ENCODE measurements around the gene HEPACAM2.

The HEPACAM2 gene

GRCh38 chr7:93198472-93198871 lies 27.8 kb downstream of the HEPACAM2 start:
- Histone ChIP-seq H3K27me3 (ENCODE audit: control insufficient read depth, insufficient read depth, low read length) (peaks cover 21% of the 10 kb centered on the region), H3K9ac (ENCODE audit: low read depth, low read length) (no peak overlapping the region), H3K4me2 (ENCODE audit: low read length) (no peak overlapping the region), H3K36me3 (ENCODE audit: insufficient read depth, low read length) (no peaks in the 10 kb centered on the region), H3K9me3 (replicated peaks; ENCODE audit: low read length) (no peaks in the 10 kb centered on the region), H3K4me1 (ENCODE audit: control insufficient read depth, insufficient read depth, low read length) (no peaks in the 10 kb centered on the region), H3K4me3 (ENCODE audit: low read length) (no peak overlapping the region)

- Histone ChIP-seq H3K4me2 (ENCODE audit: low read length) (no peak overlapping the region), H3K27me3 (ENCODE audit: control insufficient read depth, insufficient read depth, low read length) (peaks cover 29% of the 10 kb centered on the region), H3K36me3 (ENCODE audit: insufficient read depth, low read length) (no peaks in the 10 kb centered on the region), H3K4me1 (ENCODE audit: control insufficient read depth, insufficient read depth, low read length) (no peaks in the 10 kb centered on the region), H3K4me3 (ENCODE audit: low read length) (no peak overlapping the region), H3K9me3 (replicated peaks; ENCODE audit: low read length) (no peaks in the 10 kb centered on the region), H3K9ac (ENCODE audit: low read depth, low read length) (no peak overlapping the region)
Observed at GRCh38 chr7:93196336-93196735, 29.9 kb downstream of the HEPACAM2 start.

- H3K4me3 ChIP-seq (ENCODE audit: low read length): no peak overlapping the region
- no peaks in the 10 kb centered on the region for H3K4me1 ChIP-seq (ENCODE audit: control insufficient read depth, insufficient read depth, low read length)
- H3K36me3 ChIP-seq (ENCODE audit: insufficient read depth, low read length): no peaks in the 10 kb centered on the region
- peaks cover 47% of the 10 kb centered on the region for H3K27me3 ChIP-seq (ENCODE audit: control insufficient read depth, insufficient read depth, low read length)
- no peak overlapping the region for H3K9ac ChIP-seq (ENCODE audit: low read depth, low read length)
- no peak overlapping the region for H3K4me2 ChIP-seq (ENCODE audit: low read length)
- H3K9me3 ChIP-seq (replicated peaks; ENCODE audit: low read length): no peaks in the 10 kb centered on the region
Observed at GRCh38 chr7:93194386-93194785, 31.9 kb downstream of the HEPACAM2 start.

GRCh38 chr7:93188870-93189634 lies 37.2 kb downstream of the HEPACAM2 start:
- H3K9me3 ChIP-seq (replicated peaks; ENCODE audit: low read length): no peaks in the 10 kb centered on the region
- peaks cover 10% of the 10 kb centered on the region for H3K4me1 ChIP-seq (ENCODE audit: control insufficient read depth, insufficient read depth, low read length)
- no peaks in the 10 kb centered on the region for H3K36me3 ChIP-seq (ENCODE audit: insufficient read depth, low read length)
- H3K9ac ChIP-seq (ENCODE audit: low read depth, low read length): no peak overlapping the region
- peaks cover 52% of the 10 kb centered on the region for H3K27me3 ChIP-seq (ENCODE audit: control insufficient read depth, insufficient read depth, low read length)
- H3K4me2 ChIP-seq (ENCODE audit: low read length): no peak overlapping the region
- H3K4me3 ChIP-seq (ENCODE audit: low read length): no peak overlapping the region

GRCh38 chr7:93185303-93186027 lies 40.8 kb downstream of the HEPACAM2 start:
- Histone ChIP-seq H3K4me2 (ENCODE audit: low read length) (peak overlapping the region; percentile 1), H3K27me3 (ENCODE audit: control insufficient read depth, insufficient read depth, low read length) (peaks cover 19% of the 10 kb centered on the region)

GRCh38 chr7:93179173-93179572 lies 47.1 kb downstream of the HEPACAM2 start:
- Histone ChIP-seq H3K4me1 (ENCODE audit: control insufficient read depth, insufficient read depth, low read length) (no peaks in the 10 kb centered on the region), H3K4me3 (ENCODE audit: low read length) (no peak overlapping the region), H3K4me2 (ENCODE audit: low read length) (no peak overlapping the region), H3K36me3 (ENCODE audit: insufficient read depth, low read length) (no peaks in the 10 kb centered on the region), H3K9ac (ENCODE audit: low read depth, low read length) (no peak overlapping the region), H3K27me3 (ENCODE audit: control insufficient read depth, insufficient read depth, low read length) (peaks cover 19% of the 10 kb centered on the region), H3K9me3 (replicated peaks; ENCODE audit: low read length) (no peaks in the 10 kb centered on the region)

More at GRCh38 chr7:93185303-93186027, 40.8 kb downstream of the HEPACAM2 start:
- H3K36me3 ChIP-seq (ENCODE audit: insufficient read depth, low read length): no peaks in the 10 kb centered on the region
- no peak overlapping the region for H3K9ac ChIP-seq (ENCODE audit: low read depth, low read length)
- H3K9me3 ChIP-seq (replicated peaks; ENCODE audit: low read length): no peaks in the 10 kb centered on the region
- H3K4me3 ChIP-seq (ENCODE audit: low read length): no peak overlapping the region
- peaks cover 10% of the 10 kb centered on the region for H3K4me1 ChIP-seq (ENCODE audit: control insufficient read depth, insufficient read depth, low read length)

GRCh38 chr7:93178213-93178612 lies 48.1 kb downstream of the HEPACAM2 start:
- Histone ChIP-seq H3K4me3 (ENCODE audit: low read length) (no peak overlapping the region), H3K27me3 (ENCODE audit: control insufficient read depth, insufficient read depth, low read length) (peaks cover 19% of the 10 kb centered on the region), H3K4me2 (ENCODE audit: low read length) (no peak overlapping the region), H3K9ac (ENCODE audit: low read depth, low read length) (no peak overlapping the region), H3K4me1 (ENCODE audit: control insufficient read depth, insufficient read depth, low read length) (no peaks in the 10 kb centered on the region), H3K36me3 (ENCODE audit: insufficient read depth, low read length) (no peaks in the 10 kb centered on the region), H3K9me3 (replicated peaks; ENCODE audit: low read length) (no peaks in the 10 kb centered on the region)

GRCh38 chr7:93176992-93177580 lies 49.2 kb downstream of the HEPACAM2 start:
- no peaks in the 10 kb centered on the region for H3K4me1 ChIP-seq (ENCODE audit: control insufficient read depth, insufficient read depth, low read length)
- no peak overlapping the region for H3K4me2 ChIP-seq (ENCODE audit: low read length)
- no peak overlapping the region for H3K9ac ChIP-seq (ENCODE audit: low read depth, low read length)
- H3K9me3 ChIP-seq (replicated peaks; ENCODE audit: low read length): peaks cover 5% of the 10 kb centered on the region
- peaks cover 19% of the 10 kb centered on the region for H3K27me3 ChIP-seq (ENCODE audit: control insufficient read depth, insufficient read depth, low read length)
- no peak overlapping the region for H3K4me3 ChIP-seq (ENCODE audit: low read length)
- H3K36me3 ChIP-seq (ENCODE audit: insufficient read depth, low read length): no peaks in the 10 kb centered on the region

GRCh38 chr7:93175219-93175618 lies 51.0 kb downstream of the HEPACAM2 start:
- Histone ChIP-seq H3K4me3 (ENCODE audit: low read length) (no peak overlapping the region), H3K36me3 (ENCODE audit: insufficient read depth, low read length) (no peaks in the 10 kb centered on the region), H3K9me3 (replicated peaks; ENCODE audit: low read length) (peaks cover 7% of the 10 kb centered on the region), H3K4me2 (ENCODE audit: low read length) (no peak overlapping the region), H3K9ac (ENCODE audit: low read depth, low read length) (no peak overlapping the region), H3K27me3 (ENCODE audit: control insufficient read depth, insufficient read depth, low read length) (peaks cover 17% of the 10 kb centered on the region), H3K4me1 (ENCODE audit: control insufficient read depth, insufficient read depth, low read length) (no peaks in the 10 kb centered on the region)

- Histone ChIP-seq H3K9ac (ENCODE audit: low read depth, low read length) (no peak overlapping the region), H3K9me3 (replicated peaks; ENCODE audit: low read length) (peaks cover 7% of the 10 kb centered on the region), H3K27me3 (ENCODE audit: control insufficient read depth, insufficient read depth, low read length) (peaks cover 10% of the 10 kb centered on the region), H3K4me2 (ENCODE audit: low read length) (no peak overlapping the region), H3K4me3 (ENCODE audit: low read length) (no peak overlapping the region), H3K4me1 (ENCODE audit: control insufficient read depth, insufficient read depth, low read length) (no peaks in the 10 kb centered on the region), H3K36me3 (ENCODE audit: insufficient read depth, low read length) (no peaks in the 10 kb centered on the region)
Observed at GRCh38 chr7:93172683-93173082, 53.6 kb downstream of the HEPACAM2 start.

- Histone ChIP-seq H3K36me3 (ENCODE audit: insufficient read depth, low read length) (no peaks in the 10 kb centered on the region), H3K9ac (ENCODE audit: low read depth, low read length) (no peak overlapping the region), H3K9me3 (replicated peaks; ENCODE audit: low read length) (peaks cover 7% of the 10 kb centered on the region), H3K4me2 (ENCODE audit: low read length) (no peak overlapping the region), H3K4me1 (ENCODE audit: control insufficient read depth, insufficient read depth, low read length) (no peaks in the 10 kb centered on the region), H3K4me3 (ENCODE audit: low read length) (no peak overlapping the region), H3K27me3 (ENCODE audit: control insufficient read depth, insufficient read depth, low read length) (peaks cover under 1% of the 10 kb centered on the region)
Observed at GRCh38 chr7:93171606-93172226, 54.6 kb downstream of the HEPACAM2 start.
